GM12801 (cell line): Measurements from ENCODE around the gene TTYH1.

Source experiments
- CTCF ChIP-seq: IDR thresholded peaks from one replicate; pipeline ENCODE4 v1.5.1; 2011; ENCODE audit warnings: control low read depth; ENCODE audit not compliant: insufficient read length; ENCODE audit errors: extremely low read depth

The TTYH1 gene

DNA sequence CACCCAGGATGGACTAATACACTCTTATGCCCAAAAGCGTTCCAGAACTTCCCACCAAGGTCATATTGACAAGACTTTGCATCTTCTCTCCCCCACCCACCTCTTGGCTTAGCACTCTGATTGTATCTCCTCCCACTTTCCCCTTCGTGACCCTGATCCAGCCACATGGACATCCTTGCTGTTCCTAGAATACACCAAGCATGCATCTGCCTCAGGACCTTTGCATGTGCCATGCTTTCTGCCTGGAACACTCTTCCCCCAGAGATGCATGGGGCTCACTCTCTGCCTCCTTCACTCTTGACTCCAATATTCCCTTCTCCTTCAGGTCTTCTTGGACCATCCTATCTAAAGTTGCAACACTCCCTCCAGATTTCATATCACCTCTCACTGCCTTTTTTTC lies 34.4 kb upstream of the TTYH1 start:
- TF ChIP-seq CTCF = no peak

- no peak for TF ChIP-seq CTCF
Measured at GRCh38 chr19:54383330-54383729, 31.9 kb upstream of the TTYH1 start.

DNA sequence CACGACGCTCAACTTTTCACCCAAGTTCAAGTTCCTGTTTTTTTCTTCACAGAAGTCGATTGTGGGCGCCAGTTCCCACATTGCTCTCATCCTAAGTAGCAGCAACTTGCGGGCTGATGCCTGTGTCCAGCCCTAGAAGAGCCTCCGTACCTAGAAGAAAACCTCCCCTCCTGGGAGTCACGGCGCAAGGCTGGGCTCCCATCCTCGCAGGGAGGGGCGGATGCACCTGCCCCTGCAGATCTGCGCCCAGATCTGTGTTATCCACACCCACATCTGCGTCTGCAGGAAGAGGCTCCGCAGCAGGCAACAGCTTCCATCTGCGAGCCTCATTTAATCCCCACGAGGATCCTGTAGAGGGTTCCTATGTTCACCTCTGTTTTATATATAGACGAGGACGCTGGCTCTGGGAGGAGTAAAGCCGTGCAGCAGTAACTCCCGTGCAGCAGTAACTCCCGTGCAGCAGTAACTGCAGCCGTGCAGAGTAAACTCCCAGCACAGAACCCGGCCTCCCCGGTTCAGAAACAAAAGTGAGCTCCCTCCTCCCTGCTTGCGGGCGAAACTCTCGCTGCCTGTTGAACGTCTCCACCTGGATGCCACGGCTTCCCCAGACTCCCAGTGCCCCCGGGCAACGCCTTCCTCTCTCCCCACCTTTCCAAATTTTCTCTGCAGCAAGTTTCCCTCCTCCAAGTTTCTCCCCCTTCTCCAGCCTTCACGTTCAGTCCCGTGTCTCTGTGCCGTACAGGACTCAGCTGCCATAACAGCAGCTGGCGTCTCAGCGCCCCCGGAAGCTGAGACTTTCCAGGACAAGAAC lies 27.1 kb upstream of the TTYH1 start:
- TF ChIP-seq CTCF = no peak

- TF ChIP-seq CTCF = no peak
Measured at GRCh38 chr19:54388802-54389139, 26.5 kb upstream of the TTYH1 start.

GRCh38 chr19:54389553-54389952 lies 25.7 kb upstream of the TTYH1 start:
- no peak for TF ChIP-seq CTCF

GRCh38 chr19:54390942-54391577 lies 24.2 kb upstream of the TTYH1 start:
- no peak for TF ChIP-seq CTCF

DNA sequence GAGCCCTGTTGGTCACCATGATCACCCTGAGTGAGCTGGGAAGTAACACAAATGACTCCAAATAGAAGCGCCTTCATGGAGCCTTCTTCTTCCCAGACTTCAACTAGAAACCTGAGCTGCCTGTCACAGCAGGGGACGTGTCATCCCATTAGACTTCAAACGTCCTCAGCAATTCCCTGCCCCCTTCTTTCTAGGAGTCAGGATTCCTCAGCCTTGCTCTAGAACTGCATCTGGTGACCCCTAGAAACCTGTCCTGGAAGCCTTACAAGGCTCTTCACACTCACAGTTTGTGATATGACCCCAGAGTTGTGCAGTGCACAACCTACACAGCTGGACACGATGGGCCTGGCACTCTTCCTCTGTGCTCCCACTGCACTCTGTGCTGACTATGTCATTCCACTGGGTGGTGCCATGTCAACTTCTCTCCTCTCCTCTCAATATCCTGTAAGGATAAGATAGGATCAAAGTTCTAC lies 23.6 kb upstream of the TTYH1 start:
- no peak for TF ChIP-seq CTCF
